Dermis blood vessel endothelial cell (primary cell): ENCODE results near the gene UBL7. TPM values are rescaled to one million over a fixed set of nuclear protein-coding genes. Genes with fewer than 3 reads are reported as not detected.

ENCODE experiments used
- DNase-seq: peaks from one replicate; pipeline ENCODE4 v3.0.0; 2010
- total RNA-seq: library from RNA; depleted of rRNA; stranded (reverse); fragments of >200 nt; gene quantifications from 2 replicates; pipeline ENCODE4 v1.2.3, GENCODE V29; 2014

Gene UBL7
- total RNA-seq, 1 donor from 2014 or later = 36.4 TPM

GRCh38 chr15:74406517-74406916 is 54.4 kb downstream of the UBL7 start:
- no peak for DNase-seq

- no peak for DNase-seq
Measured at GRCh38 chr15:74405823-74406222, 55.1 kb downstream of the UBL7 start.

GRCh38 chr15:74403991-74404563 is 56.9 kb downstream of the UBL7 start:
- no peak for DNase-seq

- no peak for DNase-seq
Measured at GRCh38 chr15:74403588-74403919, 57.4 kb downstream of the UBL7 start.

- no peak for DNase-seq
Measured at GRCh38 chr15:74402873-74403587, 57.9 kb downstream of the UBL7 start.

GRCh38 chr15:74402337-74402841 is 58.6 kb downstream of the UBL7 start:
- no peak for DNase-seq

GRCh38 chr15:74400915-74401757 is 59.8 kb downstream of the UBL7 start:
- DNase-seq = no peak

GRCh38 chr15:74400313-74400860 is 60.6 kb downstream of the UBL7 start:
- no peak for DNase-seq

GRCh38 chr15:74399511-74400312 is 61.2 kb downstream of the UBL7 start:
- no peak for DNase-seq

GRCh38 chr15:74399100-74399499 is 61.9 kb downstream of the UBL7 start:
- no peak for DNase-seq

GRCh38 chr15:74398183-74398582 is 62.8 kb downstream of the UBL7 start:
- no peak for DNase-seq

- DNase-seq = no peak
Measured at GRCh38 chr15:74397239-74398068, 63.5 kb downstream of the UBL7 start.

- no peak for DNase-seq
Measured at GRCh38 chr15:74396445-74397238, 64.3 kb downstream of the UBL7 start.

GRCh38 chr15:74396146-74396438 is 64.9 kb downstream of the UBL7 start:
- DNase-seq = no peak

Other genes starting within 250 kb of the UBL7 start
- gene CCDC33, start 224.8 kb downstream of the UBL7 start, total RNA-seq = 0.05 TPM in 1 of 2 replicates, not detected in the other
- gene CYP11A1, start 93.5 kb downstream of the UBL7 start, total RNA-seq = not detected in 2 replicates
- 0.51 and 2.2 TPM in 2 replicates for gene SEMA7A, start 27.2 kb downstream of the UBL7 start, total RNA-seq
- gene ARID3B, start 80.1 kb upstream of the UBL7 start, total RNA-seq = 4.6 and 6.1 TPM in 2 replicates
- 68.3 and 81.5 TPM in 2 replicates for gene CLK3, start 154.7 kb upstream of the UBL7 start, total RNA-seq
- gene EDC3, start 234.9 kb upstream of the UBL7 start, total RNA-seq = 21.4 and 31.4 TPM in 2 replicates